Neural progenitor cell (in vitro differentiated cells): Measurements from ENCODE around the gene GABRA4. TPM values are rescaled to one million over a fixed set of nuclear protein-coding genes. Genes with fewer than 3 reads are reported as not detected.

Experiments
- DNase-seq: peaks from one replicate; pipeline ENCODE4 v3.0.0-alpha.2; 2016; ENCODE audit warnings: low spot score
- H2AFZ ChIP-seq: fragments of 200-600 bp; sonication (generic); replicated peaks from 2 replicates; pipeline ENCODE4 v1.6.1; 2016; ENCODE audit warnings: antibody characterized with exemption
- H3F3A ChIP-seq: fragments of 200-600 bp; sonication (generic); 2 replicates; pipeline ENCODE4 v1.6.1; 2016; ENCODE audit warnings: antibody characterized with exemption, low read depth
- H3K27ac ChIP-seq: fragments of 200-600 bp; sonication (generic); 2 replicates; pipeline ENCODE4 v1.5.1; 2016; ENCODE audit warnings: mild to moderate bottlenecking
- H3K27me3 ChIP-seq: fragments of 200-600 bp; sonication (generic); 2 replicates; pipeline ENCODE4 v1.6.1; 2016; ENCODE audit warnings: mild to moderate bottlenecking, moderate library complexity
- H3K36me3 ChIP-seq: fragments of 200-600 bp; sonication (generic); 2 replicates; pipeline ENCODE4 v1.5.1; 2016
- H3K4me1 ChIP-seq: fragments of 200-600 bp; sonication (generic); 2 replicates; pipeline ENCODE4 v1.6.1; 2016; ENCODE audit warnings: mixed run types
- H3K4me2 ChIP-seq: fragments of 200-600 bp; sonication (generic); 2 replicates; pipeline ENCODE4 v1.6.1; 2016
- H3K4me3 ChIP-seq: fragments of 200-600 bp; sonication (generic); 2 replicates; pipeline ENCODE4 v1.5.1; 2016
- H3K79me2 ChIP-seq: fragments of 200-600 bp; sonication (generic); 2 replicates; pipeline ENCODE4 v1.6.1; 2016; ENCODE audit warnings: low read depth
- H3K9ac ChIP-seq: fragments of 200-600 bp; sonication (generic); 2 replicates; pipeline ENCODE4 v1.6.1; 2016
- H3K9me3 ChIP-seq: fragments of 200-600 bp; sonication (generic); 2 replicates; pipeline ENCODE4 v1.5.1; 2016; ENCODE audit warnings: low read depth
- H4K20me1 ChIP-seq: fragments of 200-600 bp; sonication (generic); 2 replicates; pipeline ENCODE4 v1.6.1; 2016; ENCODE audit warnings: low read depth
- H3K27ac Mint-ChIP-seq: 3 replicates; pipeline ENCODE4 v1.8.0; 2021; ENCODE audit warnings: mixed read lengths
- H3K27me3 Mint-ChIP-seq: 2 replicates; pipeline ENCODE4 v1.8.0; 2022; ENCODE audit warnings: low read depth, mild to moderate bottlenecking, inconsistent platforms, moderate library complexity, mixed read lengths; ENCODE audit not compliant: insufficient read depth
- H3K36me3 Mint-ChIP-seq: 3 replicates; pipeline ENCODE4 v1.8.0; 2021; ENCODE audit warnings: mixed read lengths
- H3K4me1 Mint-ChIP-seq: 3 replicates; pipeline ENCODE4 v1.8.0; 2021; ENCODE audit warnings: mixed read lengths
- H3K4me3 Mint-ChIP-seq: 3 replicates; pipeline ENCODE4 v1.8.0; 2021; ENCODE audit warnings: mild to moderate bottlenecking, moderate library complexity, mixed read lengths
- H3K9me3 Mint-ChIP-seq: 3 replicates; pipeline ENCODE4 v1.8.0; 2020; ENCODE audit warnings: mixed read lengths
- EZH2 ChIP-seq: fragments of 200-600 bp; sonication (generic); IDR thresholded peaks from 2 replicates; pipeline ENCODE4 v1.6.1; 2017; ENCODE audit warnings: antibody characterized with exemption, mild to moderate bottlenecking, moderate library complexity
- EZH2phosphoT487 ChIP-seq: fragments of 200-600 bp; sonication (generic); IDR thresholded peaks from 2 replicates; pipeline ENCODE4 v1.6.1; 2017; ENCODE audit warnings: antibody characterized with exemption
- total RNA-seq: library from RNA; depleted of rRNA; stranded (reverse); fragments of >200 nt; gene quantifications from 2 replicates; pipeline ENCODE4 v1.2.3, GENCODE V29; 2015; ENCODE audit warnings: low replicate concordance
- TF ChIP-seq, protein P1 (sequence below): fragments of 200-600 bp; sonication (generic); IDR thresholded peaks from 2 replicates; pipeline ENCODE4 v1.5.1; 2017; ENCODE audit warnings: antibody characterized with exemption, mild to moderate bottlenecking

The GABRA4 gene
- total RNA-seq, 1 donor from 2014 or later, result not detected

GRCh38 chr4:46889410-46889809, 104.0 kb downstream of the GABRA4 start:
- Mint-ChIP-seq H3K36me3 (no peaks in the 10 kb centered on the region), H3K27ac (no peak overlapping the region), H3K4me1 (no peaks in the 10 kb centered on the region), H3K4me3 (no peak overlapping the region), H3K9me3 (no peaks in the 10 kb centered on the region), H3K27me3 (peaks cover 2% of the 10 kb centered on the region)
- H3K27ac ChIP-seq, result no peak overlapping the region
- no peak overlapping the region for H2AFZ ChIP-seq
- H3K36me3 ChIP-seq, result no peaks in the 10 kb centered on the region
- H3K9me3 ChIP-seq, result no peaks in the 10 kb centered on the region
- TF ChIP-seq, protein P1, sequence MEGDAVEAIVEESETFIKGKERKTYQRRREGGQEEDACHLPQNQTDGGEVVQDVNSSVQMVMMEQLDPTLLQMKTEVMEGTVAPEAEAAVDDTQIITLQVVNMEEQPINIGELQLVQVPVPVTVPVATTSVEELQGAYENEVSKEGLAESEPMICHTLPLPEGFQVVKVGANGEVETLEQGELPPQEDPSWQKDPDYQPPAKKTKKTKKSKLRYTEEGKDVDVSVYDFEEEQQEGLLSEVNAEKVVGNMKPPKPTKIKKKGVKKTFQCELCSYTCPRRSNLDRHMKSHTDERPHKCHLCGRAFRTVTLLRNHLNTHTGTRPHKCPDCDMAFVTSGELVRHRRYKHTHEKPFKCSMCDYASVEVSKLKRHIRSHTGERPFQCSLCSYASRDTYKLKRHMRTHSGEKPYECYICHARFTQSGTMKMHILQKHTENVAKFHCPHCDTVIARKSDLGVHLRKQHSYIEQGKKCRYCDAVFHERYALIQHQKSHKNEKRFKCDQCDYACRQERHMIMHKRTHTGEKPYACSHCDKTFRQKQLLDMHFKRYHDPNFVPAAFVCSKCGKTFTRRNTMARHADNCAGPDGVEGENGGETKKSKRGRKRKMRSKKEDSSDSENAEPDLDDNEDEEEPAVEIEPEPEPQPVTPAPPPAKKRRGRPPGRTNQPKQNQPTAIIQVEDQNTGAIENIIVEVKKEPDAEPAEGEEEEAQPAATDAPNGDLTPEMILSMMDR, result no peak
- TF ChIP-seq EZH2phosphoT487 (no peak), EZH2 (no peak)
- H3K9ac ChIP-seq, result no peak overlapping the region
- H3F3A ChIP-seq, result no peaks in the 10 kb centered on the region
- no peaks in the 10 kb centered on the region for H3K27me3 ChIP-seq
- H3K4me1 ChIP-seq, result no peaks in the 10 kb centered on the region
- no peak overlapping the region for H3K4me3 ChIP-seq
- H4K20me1 ChIP-seq, result no peaks in the 10 kb centered on the region
- no peak for DNase-seq
- H3K79me2 ChIP-seq, result no peaks in the 10 kb centered on the region
- no peak overlapping the region for H3K4me2 ChIP-seq

- Histone ChIP-seq H4K20me1 (no peaks in the 10 kb centered on the region), H3K9ac (no peak overlapping the region), H3K79me2 (no peaks in the 10 kb centered on the region), H3K4me1 (no peaks in the 10 kb centered on the region), H3K9me3 (no peaks in the 10 kb centered on the region), H3K4me3 (no peak overlapping the region), H3K27ac (no peak overlapping the region), H3K4me2 (no peak overlapping the region), H3F3A (no peaks in the 10 kb centered on the region), H3K36me3 (no peaks in the 10 kb centered on the region), H3K27me3 (no peaks in the 10 kb centered on the region), H2AFZ (no peak overlapping the region)
- no peak for TF ChIP-seq EZH2phosphoT487
- TF ChIP-seq, protein P1, result peak; percentile 42
- Mint-ChIP-seq H3K4me1 (no peaks in the 10 kb centered on the region), H3K4me3 (no peak overlapping the region), H3K9me3 (no peaks in the 10 kb centered on the region), H3K36me3 (no peaks in the 10 kb centered on the region), H3K27me3 (no peaks in the 10 kb centered on the region), H3K27ac (no peak overlapping the region)
- no peak for DNase-seq
Measured at GRCh38 chr4:46886711-46887110, 106.7 kb downstream of the GABRA4 start.

DNA sequence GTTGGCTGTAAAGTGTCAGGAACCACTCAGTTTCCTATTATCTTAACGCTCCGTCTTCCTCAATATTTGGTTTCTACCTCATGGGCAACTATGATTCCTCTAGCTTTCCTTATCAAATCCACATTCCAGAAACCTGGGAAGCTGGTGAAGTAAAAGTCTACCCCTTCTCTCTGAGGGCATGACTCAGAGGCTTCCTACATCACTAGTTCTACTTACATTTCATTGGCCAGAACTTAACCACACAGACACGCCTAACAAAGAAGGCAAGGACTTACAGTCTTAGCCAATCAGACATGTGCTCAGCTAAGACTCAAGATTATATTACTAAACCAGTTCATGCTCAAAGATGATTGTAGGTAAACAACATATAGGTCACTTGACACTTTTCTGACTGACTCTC, 114.7 kb downstream of the GABRA4 start:
- Histone ChIP-seq H3K27ac (no peak overlapping the region), H3K4me1 (no peaks in the 10 kb centered on the region), H4K20me1 (no peaks in the 10 kb centered on the region), H3K79me2 (no peaks in the 10 kb centered on the region), H3K9me3 (no peaks in the 10 kb centered on the region), H3K4me3 (no peak overlapping the region), H3K4me2 (no peak overlapping the region), H3K36me3 (no peaks in the 10 kb centered on the region), H3F3A (no peaks in the 10 kb centered on the region), H3K9ac (no peak overlapping the region), H3K27me3 (no peaks in the 10 kb centered on the region), H2AFZ (no peak overlapping the region)
- no peaks in the 10 kb centered on the region for H3K36me3 Mint-ChIP-seq
- DNase-seq, result no peak
- H3K4me3 Mint-ChIP-seq, result no peak overlapping the region
- H3K4me1 Mint-ChIP-seq, result no peaks in the 10 kb centered on the region
- H3K9me3 Mint-ChIP-seq, result no peaks in the 10 kb centered on the region
- TF ChIP-seq EZH2 (no peak), EZH2phosphoT487 (no peak)
- TF ChIP-seq, protein P1, result no peak
- H3K27ac Mint-ChIP-seq, result no peak overlapping the region
- no peaks in the 10 kb centered on the region for H3K27me3 Mint-ChIP-seq
